Effector memory CD4-positive, alpha-beta T cell (primary cell): ENCODE data around the gene RPS6KA5.
A peak's percentile ranks its signal among the peaks of the same experiment; 100 is the strongest.

Experiments
- DNase-seq, 3 donors: peaks; one replicate each; pipeline ENCODE4 v3.0.0-alpha.2; 2020
- H3K27ac ChIP-seq: 2 replicates; pipeline ENCODE4 v1.7.0; 2013; ENCODE audit warnings: mild to moderate bottlenecking, low read length, moderate library complexity; ENCODE audit not compliant: insufficient read depth, poor library complexity, severe bottlenecking
- H3K27me3 ChIP-seq: replicated peaks from 2 replicates; pipeline ENCODE4 v1.7.0; 2013; ENCODE audit warnings: mild to moderate bottlenecking, low read length; ENCODE audit not compliant: insufficient read depth, control insufficient read depth, poor library complexity, severe bottlenecking
- H3K36me3 ChIP-seq: 2 replicates; pipeline ENCODE4 v1.7.0; 2013; ENCODE audit warnings: mild to moderate bottlenecking, low read length, moderate library complexity; ENCODE audit not compliant: control insufficient read depth, insufficient read depth
- H3K4me1 ChIP-seq: 2 replicates; pipeline ENCODE4 v1.7.0; 2013; ENCODE audit warnings: low read length, mild to moderate bottlenecking; ENCODE audit not compliant: control insufficient read depth, insufficient read depth, poor library complexity, severe bottlenecking
- H3K4me3 ChIP-seq: 2 replicates; pipeline ENCODE4 v1.7.0; 2013; ENCODE audit warnings: low read length, low read depth, mild to moderate bottlenecking; ENCODE audit not compliant: insufficient read depth, poor library complexity, severe bottlenecking
- H3K9me3 ChIP-seq: 2 replicates; pipeline ENCODE4 v1.7.0; 2013; ENCODE audit warnings: mild to moderate bottlenecking, low read length, moderate library complexity; ENCODE audit not compliant: control insufficient read depth

RPS6KA5 gene

DNA sequence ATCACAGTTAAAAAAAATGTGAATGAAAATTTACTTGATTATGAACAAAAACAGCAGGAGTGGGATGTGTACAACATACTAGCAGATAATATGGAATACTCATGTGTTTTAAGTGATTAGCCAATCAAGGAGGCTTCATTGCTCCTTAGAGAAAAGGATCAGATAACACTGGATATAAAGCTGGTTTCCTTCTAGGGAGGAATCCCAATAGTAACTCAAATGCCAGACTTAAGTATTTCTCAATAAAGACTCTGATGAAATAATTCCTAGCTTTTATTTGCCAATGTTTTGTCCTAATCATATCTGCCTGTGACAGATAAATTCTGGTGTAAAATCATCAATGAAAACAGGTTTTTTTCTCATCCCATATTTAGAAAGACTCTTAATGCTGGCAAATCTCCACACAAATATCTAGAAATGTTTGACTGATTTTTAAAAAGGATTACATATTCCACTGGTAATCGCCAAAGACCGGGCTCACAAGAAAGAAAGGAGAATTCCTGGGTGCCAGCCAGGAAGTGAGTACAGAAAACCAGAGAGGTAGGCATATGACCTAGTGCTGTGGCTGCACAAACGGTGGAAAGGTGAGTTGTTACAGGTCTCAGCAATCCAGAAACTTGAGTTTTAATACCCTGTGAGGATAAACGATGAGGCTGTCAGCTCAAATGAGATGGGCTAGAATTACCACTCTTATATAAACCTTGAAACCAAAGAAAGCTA lies 135.7 kb downstream of the RPS6KA5 start:
- H3K4me3 ChIP-seq: no peak overlapping the region

DNA sequence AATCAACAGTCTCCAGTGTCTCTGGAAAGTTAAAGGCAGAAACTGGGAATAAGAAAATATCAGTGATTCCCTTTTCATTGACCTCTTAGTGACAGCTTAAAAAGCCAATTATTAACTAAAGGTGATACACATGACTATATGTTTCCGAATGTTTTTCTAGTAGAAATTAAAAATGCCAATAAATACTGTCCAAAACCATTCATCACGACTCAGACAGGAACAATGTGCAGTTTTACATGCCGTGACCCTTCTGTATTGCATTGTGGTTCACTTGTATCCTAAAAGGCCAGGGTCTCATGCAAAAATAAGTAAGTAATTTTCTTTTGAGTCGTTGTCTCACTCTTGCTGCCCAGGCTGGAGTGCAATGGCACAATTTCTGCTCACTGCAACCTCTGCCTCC lies 138.3 kb downstream of the RPS6KA5 start:
- Histone ChIP-seq H3K27ac (no peak overlapping the region), H3K4me1 (no peaks in the 10 kb centered on the region), H3K27me3 (no peaks in the 10 kb centered on the region), H3K4me3 (no peak overlapping the region), H3K9me3 (no peaks in the 10 kb centered on the region), H3K36me3 (no peaks in the 10 kb centered on the region)
- DNase-seq: no peak

More for the DNA sequence above, 135.7 kb downstream of the RPS6KA5 start:
- Histone ChIP-seq H3K27me3 (no peaks in the 10 kb centered on the region), H3K36me3 (no peaks in the 10 kb centered on the region), H3K27ac (no peak overlapping the region), H3K4me1 (no peaks in the 10 kb centered on the region), H3K9me3 (no peaks in the 10 kb centered on the region)
- DNase-seq: no peak

GRCh38 chr14:90911121-90911520 lies 149.3 kb downstream of the RPS6KA5 start:
- Histone ChIP-seq H3K4me1 (no peaks in the 10 kb centered on the region), H3K9me3 (no peaks in the 10 kb centered on the region), H3K27me3 (no peaks in the 10 kb centered on the region), H3K4me3 (no peak overlapping the region), H3K36me3 (no peaks in the 10 kb centered on the region), H3K27ac (no peak overlapping the region)
- no peak for DNase-seq

- H3K27me3 ChIP-seq: no peaks in the 10 kb centered on the region
- H3K9me3 ChIP-seq: no peaks in the 10 kb centered on the region
- DNase-seq: no peak
- H3K36me3 ChIP-seq: no peaks in the 10 kb centered on the region
- no peaks in the 10 kb centered on the region for H3K4me1 ChIP-seq
- H3K27ac ChIP-seq: no peak overlapping the region
- H3K4me3 ChIP-seq: no peak overlapping the region
These were observed 153.3 kb downstream of the RPS6KA5 start for GRCh38 chr14:90907178-90907577.

GRCh38 chr14:90905531-90905930 lies 154.9 kb downstream of the RPS6KA5 start:
- H3K27me3 ChIP-seq: no peaks in the 10 kb centered on the region
- H3K4me3 ChIP-seq: no peak overlapping the region
- H3K9me3 ChIP-seq: no peaks in the 10 kb centered on the region
- H3K36me3 ChIP-seq: no peaks in the 10 kb centered on the region
- no peak for DNase-seq
- no peaks in the 10 kb centered on the region for H3K4me1 ChIP-seq
- no peak overlapping the region for H3K27ac ChIP-seq

DNA sequence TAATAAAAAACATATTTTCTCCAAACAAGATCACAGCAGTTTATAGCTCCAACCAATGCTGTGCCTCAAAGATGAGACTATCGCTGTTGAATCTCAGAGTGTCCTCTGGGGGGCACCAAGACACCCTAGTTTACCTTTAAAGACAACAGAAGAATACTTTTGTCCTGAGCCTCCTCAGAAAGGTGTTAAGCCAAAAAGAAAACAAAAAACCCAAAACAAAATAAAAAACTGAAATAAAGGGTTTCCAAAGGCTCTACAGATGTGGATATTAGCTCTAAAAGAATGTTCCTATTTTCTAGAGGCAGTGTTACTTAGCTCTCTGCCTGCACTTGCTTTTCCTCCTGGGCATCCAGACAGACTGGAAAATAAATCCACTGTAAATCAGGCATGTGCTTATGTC lies 157.3 kb downstream of the RPS6KA5 start:
- Histone ChIP-seq H3K36me3 (peaks cover 16% of the 10 kb centered on the region), H3K9me3 (no peaks in the 10 kb centered on the region), H3K4me3 (no peak overlapping the region), H3K27me3 (no peaks in the 10 kb centered on the region), H3K27ac (no peak overlapping the region), H3K4me1 (no peaks in the 10 kb centered on the region)
- DNase-seq: peak; percentile 8 to 29 (median 22)

DNA sequence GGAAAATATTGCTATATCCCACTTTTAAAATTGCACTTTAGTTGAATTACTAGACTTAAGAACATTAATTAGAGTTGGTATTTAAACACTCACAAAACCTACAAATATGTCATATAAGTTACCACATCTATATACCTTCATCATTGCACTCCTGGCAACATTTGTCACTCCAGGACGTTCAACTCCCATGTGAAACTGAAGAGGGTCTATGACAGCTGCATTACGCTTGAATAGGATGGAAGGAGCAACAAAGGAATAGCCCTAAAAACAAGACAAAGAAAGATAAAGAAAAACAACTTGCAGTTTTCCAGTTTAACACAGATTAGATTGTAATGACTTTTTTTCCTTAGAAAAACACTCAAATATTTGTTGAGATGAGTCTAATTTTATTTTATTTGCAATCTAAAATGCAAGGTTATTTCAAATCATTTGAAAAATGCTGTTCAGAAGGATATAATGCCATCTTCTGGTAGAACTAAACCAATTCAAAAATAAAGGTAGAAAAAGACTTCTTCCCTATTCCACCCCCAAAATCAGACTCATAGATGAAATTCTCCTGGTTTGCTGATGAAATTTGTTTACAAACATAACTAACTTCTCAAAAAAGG lies 159.9 kb downstream of the RPS6KA5 start:
- Histone ChIP-seq H3K9me3 (no peaks in the 10 kb centered on the region), H3K27ac (no peak overlapping the region), H3K4me1 (no peaks in the 10 kb centered on the region), H3K36me3 (peaks cover 42% of the 10 kb centered on the region), H3K4me3 (no peak overlapping the region), H3K27me3 (no peaks in the 10 kb centered on the region)
- DNase-seq: no peak

- Histone ChIP-seq H3K4me3 (no peak overlapping the region), H3K9me3 (no peaks in the 10 kb centered on the region), H3K27ac (no peak overlapping the region), H3K4me1 (no peaks in the 10 kb centered on the region), H3K27me3 (no peaks in the 10 kb centered on the region), H3K36me3 (peaks cover 51% of the 10 kb centered on the region)
- no peak for DNase-seq
These were observed 163.4 kb downstream of the RPS6KA5 start for GRCh38 chr14:90897022-90897421.

DNA sequence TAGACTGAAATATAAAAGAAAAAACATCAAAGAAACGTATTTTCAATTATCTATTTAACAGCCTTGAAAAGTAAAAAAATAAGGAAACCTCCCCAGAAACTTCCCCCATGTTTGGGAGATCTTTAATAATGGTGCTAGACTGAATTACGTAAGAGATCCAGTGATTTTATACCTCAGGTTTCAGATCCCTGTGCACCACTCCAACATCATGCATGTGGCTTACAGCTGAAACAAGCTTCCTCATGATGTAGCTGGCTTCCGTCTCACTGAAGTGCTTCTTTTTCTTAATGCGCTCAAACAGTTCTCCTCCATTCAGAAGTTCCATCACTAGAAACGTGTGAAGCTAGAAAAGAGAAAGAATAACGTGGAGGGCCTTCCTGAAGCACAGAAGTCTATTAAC lies 166.2 kb downstream of the RPS6KA5 start:
- Histone ChIP-seq H3K4me1 (no peaks in the 10 kb centered on the region), H3K36me3 (peaks cover 46% of the 10 kb centered on the region), H3K4me3 (no peak overlapping the region), H3K9me3 (no peaks in the 10 kb centered on the region), H3K27ac (no peak overlapping the region), H3K27me3 (no peaks in the 10 kb centered on the region)
- DNase-seq: no peak

- no peaks in the 10 kb centered on the region for H3K4me1 ChIP-seq
- no peaks in the 10 kb centered on the region for H3K27me3 ChIP-seq
- no peak overlapping the region for H3K4me3 ChIP-seq
- peaks cover 38% of the 10 kb centered on the region for H3K36me3 ChIP-seq
- H3K27ac ChIP-seq: no peak overlapping the region
- DNase-seq: no peak
- no peaks in the 10 kb centered on the region for H3K9me3 ChIP-seq
These were observed 166.9 kb downstream of the RPS6KA5 start for GRCh38 chr14:90893510-90893909.
